Mesenchymal stem cell (in vitro differentiated cells and primary cell): ENCODE results near the gene KRTAP3-2.

Experiments
- DNase-seq: peaks from one replicate; pipeline ENCODE4 v3.0.0-alpha.2; 2013
- H2AFZ ChIP-seq: one replicate; pipeline ENCODE4 v1.6.1; 2013; ENCODE audit warnings: low read depth, mild to moderate bottlenecking, control low read depth, inconsistent platforms, low read length, moderate library complexity
- H2AK5ac ChIP-seq: 2 replicates; pipeline ENCODE4 v1.6.1; 2013; ENCODE audit warnings: low read length, moderate library complexity, mild to moderate bottlenecking, inconsistent platforms; ENCODE audit not compliant: severe bottlenecking
- H2BK120ac ChIP-seq: one replicate; pipeline ENCODE4 v1.6.1; 2013; ENCODE audit warnings: low read depth, mild to moderate bottlenecking, inconsistent platforms, low read length, moderate library complexity
- H2BK12ac ChIP-seq, 2 experiments: one replicate each; pipeline ENCODE4 v1.6.1; 2013; ENCODE audit warnings: inconsistent platforms in 2 of 2, low read length in 2 of 2, mild to moderate bottlenecking in 2 of 2, moderate library complexity in 2 of 2, control low read depth in 1 of 2
- H2BK15ac ChIP-seq: one replicate; pipeline ENCODE4 v1.6.1; 2013; ENCODE audit warnings: mild to moderate bottlenecking, low read depth, inconsistent platforms; ENCODE audit not compliant: poor library complexity, severe bottlenecking
- H2BK5ac ChIP-seq: 2 replicates; pipeline ENCODE4 v1.6.1; 2013; ENCODE audit warnings: low read depth, mild to moderate bottlenecking, low read length, control low read depth, inconsistent platforms; ENCODE audit not compliant: poor library complexity, severe bottlenecking
- H3K14ac ChIP-seq, 2 experiments: one replicate each; pipeline ENCODE4 v1.6.1; 2013; ENCODE audit warnings: inconsistent platforms in 2 of 2, low read length in 2 of 2, control low read depth in 1 of 2, mild to moderate bottlenecking in 1 of 2, moderate library complexity in 1 of 2
- H3K18ac ChIP-seq, 2 experiments: one replicate each; pipeline ENCODE4 v1.6.1; 2013; ENCODE audit warnings: inconsistent platforms in 2 of 2, low read length in 2 of 2, control low read depth in 1 of 2, low read depth in 1 of 2, mild to moderate bottlenecking in 1 of 2
- H3K23ac ChIP-seq, 2 experiments: one replicate each; pipeline ENCODE4 v1.6.1; 2013; ENCODE audit warnings: inconsistent platforms in 2 of 2, low read length in 2 of 2, mild to moderate bottlenecking in 2 of 2, moderate library complexity in 2 of 2, control low read depth in 1 of 2
- H3K27ac ChIP-seq: 2 replicates; pipeline ENCODE4 v1.5.1; 2013; ENCODE audit warnings: mild to moderate bottlenecking, moderate library complexity, low read length, control low read depth, inconsistent platforms; ENCODE audit not compliant: poor library complexity, severe bottlenecking
- H3K27me3 ChIP-seq, 2 experiments: 2 replicates each; pipeline versions ENCODE4 v1.6.1 to v1.7.0; 2013; ENCODE audit warnings: low read length in 2 of 2, mild to moderate bottlenecking in 2 of 2, moderate library complexity in 2 of 2, control low read depth in 1 of 2, inconsistent platforms in 1 of 2; ENCODE audit not compliant: control insufficient read depth in 1 of 2, insufficient read depth in 1 of 2
- H3K36me3 ChIP-seq, 2 experiments: 2 replicates each; pipeline versions ENCODE4 v1.6.1 to v1.7.0; 2013; ENCODE audit warnings: low read length in 2 of 2, control low read depth in 1 of 2, inconsistent platforms in 1 of 2, low read depth in 1 of 2, mild to moderate bottlenecking in 1 of 2; ENCODE audit not compliant: insufficient read depth in 2 of 2, control insufficient read depth in 1 of 2
- H3K4ac ChIP-seq, 2 experiments: one replicate each; pipeline ENCODE4 v1.6.1; 2013; ENCODE audit warnings: inconsistent platforms in 2 of 2, low read length in 2 of 2, mild to moderate bottlenecking in 2 of 2, moderate library complexity in 2 of 2, control low read depth in 1 of 2, low read depth in 1 of 2
- H3K4me1 ChIP-seq: 2 replicates; pipeline ENCODE4 v1.6.1; 2013; ENCODE audit warnings: low read depth, low read length, control low read depth; ENCODE audit not compliant: control insufficient read depth, insufficient read depth
- H3K4me2 ChIP-seq: 2 replicates; pipeline ENCODE4 v1.6.1; 2013; ENCODE audit warnings: low read length, mild to moderate bottlenecking, inconsistent platforms; ENCODE audit not compliant: poor library complexity, severe bottlenecking
- H3K4me3 ChIP-seq, 2 experiments: 2 replicates each; pipeline versions ENCODE4 v1.5.1 to v1.7.0; 2013; ENCODE audit warnings: low read length in 2 of 2, mild to moderate bottlenecking in 2 of 2, control low read depth in 1 of 2, low read depth in 1 of 2; ENCODE audit not compliant: insufficient read depth in 1 of 2
- H3K79me1 ChIP-seq: replicated peaks from 2 replicates; pipeline ENCODE4 v1.6.1; 2013; ENCODE audit warnings: mild to moderate bottlenecking, control low read depth, low read length, inconsistent platforms; ENCODE audit not compliant: poor library complexity, severe bottlenecking
- H3K9ac ChIP-seq: 2 replicates; pipeline ENCODE4 v1.7.0; 2013; ENCODE audit warnings: mild to moderate bottlenecking, low read length, moderate library complexity
- H3K9me3 ChIP-seq: 2 replicates; pipeline ENCODE4 v1.7.0; 2013; ENCODE audit warnings: mild to moderate bottlenecking, low read length; ENCODE audit not compliant: control insufficient read depth
- H4K8ac ChIP-seq: one replicate; pipeline ENCODE4 v1.6.1; 2013; ENCODE audit warnings: inconsistent platforms, mild to moderate bottlenecking, low read length, moderate library complexity
- H4K91ac ChIP-seq: one replicate; pipeline ENCODE4 v1.6.1; 2013; ENCODE audit warnings: mild to moderate bottlenecking, low read length, inconsistent platforms
- WGBS: methylation state at CpG from one replicate; pipeline ENCODE4 v1.1.7; 2013; ENCODE audit warnings: mixed read lengths; 5-methylcytosine and 5-hydroxymethylcytosine counted together

KRTAP3-2 gene

DNA sequence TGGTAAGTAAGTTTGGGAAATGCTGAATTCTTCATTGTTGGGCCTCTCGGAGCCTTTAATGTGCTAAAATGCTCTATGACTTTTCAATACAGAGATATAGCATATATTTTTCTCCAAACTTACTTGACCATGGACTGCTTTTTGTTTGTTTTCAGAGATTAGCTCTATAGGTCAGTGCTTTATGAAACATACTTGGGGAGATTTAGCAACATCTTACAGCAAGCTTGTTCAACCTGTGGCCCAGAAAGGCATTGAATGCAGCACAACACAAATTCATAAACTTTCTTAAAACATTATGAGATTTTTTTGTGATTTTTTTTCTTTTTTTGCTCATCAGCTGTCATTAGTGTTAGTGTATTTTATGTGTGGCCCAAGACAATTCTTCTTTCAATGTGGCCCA lies 10.2 kb upstream of the KRTAP3-2 start:
- Histone ChIP-seq H2AFZ (no peak overlapping the region), H3K18ac (no peak overlapping the region), H2BK15ac (no peak overlapping the region), H4K8ac (no peak overlapping the region), H2AK5ac (no peak overlapping the region), H2BK5ac (no peak overlapping the region), H3K27ac (no peak overlapping the region), H3K79me1 (no peaks in the 10 kb centered on the region), H3K4me2 (no peak overlapping the region), H3K9ac (no peak overlapping the region), H2BK120ac (no peak overlapping the region), H3K14ac (no peak overlapping the region), H3K36me3 (no peaks in the 10 kb centered on the region), H3K4me3 (no peak overlapping the region), H3K27me3 (no peaks in the 10 kb centered on the region), H2BK12ac (no peak overlapping the region), H3K9me3 (no peaks in the 10 kb centered on the region), H3K4me1 (no peaks in the 10 kb centered on the region), H3K23ac (no peak overlapping the region), H3K4ac (no peak overlapping the region), H4K91ac (no peak overlapping the region)
- DNase-seq = no peak
- no CpG with 5 or more reads among the region's 1 CpG for WGBS

GRCh38 chr17:41009301-41009760 lies 9.6 kb upstream of the KRTAP3-2 start:
- H2AK5ac ChIP-seq = no peak overlapping the region
- no peaks in the 10 kb centered on the region for H3K27me3 ChIP-seq
- 50% methylated on average over 1 of the region's 4 CpGs for whole genome bisulfite sequencing

DNA sequence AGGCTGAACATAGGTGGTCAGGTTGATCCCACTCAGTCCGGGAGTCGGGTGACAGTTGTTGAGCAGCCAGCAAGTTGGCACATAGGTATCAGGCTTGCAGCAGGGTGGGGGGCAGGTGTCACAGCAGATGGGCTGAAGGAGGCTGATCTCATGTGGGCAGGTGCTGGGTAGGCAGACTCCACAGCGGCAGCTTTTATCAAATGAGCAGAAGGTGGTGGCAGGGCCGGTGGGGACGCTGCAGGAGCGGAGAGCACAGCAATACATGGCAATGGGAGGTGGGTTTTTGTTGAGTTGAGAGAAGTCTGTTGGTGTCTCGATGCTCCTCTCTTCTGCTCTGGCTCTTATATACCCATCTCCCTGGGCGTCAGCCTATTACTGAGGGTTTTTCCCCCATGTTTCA lies 9.1 kb upstream of the KRTAP3-2 start, which contains the start of gene KRTAP3-1:
Gene KRTAP3-1, minus strand, starts transcription at position 318 of the 400 bp plus-strand sequence. Its CDS starts 54 bp downstream, at position 264.
- Histone ChIP-seq H2AFZ (no peak within 1 kb of the TSS), H3K4me2 (no peak within 1 kb of the TSS), H3K23ac (no peak within 1 kb of the TSS), H3K4me3 (no peak within 1 kb of the TSS), H3K14ac (no peak within 1 kb of the TSS), H3K4me1 (no peaks in the 10 kb centered on the region), H2BK12ac (no peak within 1 kb of the TSS), H4K8ac (no peak within 1 kb of the TSS), H4K91ac (no peak within 1 kb of the TSS), H2BK120ac (no peak within 1 kb of the TSS), H2BK15ac (no peak within 1 kb of the TSS), H3K36me3 (no peaks in the 10 kb centered on the region), H2AK5ac (no peak within 1 kb of the TSS), H3K4ac (no peak within 1 kb of the TSS), H3K79me1 (no peaks in the 10 kb centered on the region), H3K18ac (no peak within 1 kb of the TSS), H3K27ac (no peak within 1 kb of the TSS), H3K9ac (no peak within 1 kb of the TSS), H2BK5ac (no peak within 1 kb of the TSS), H3K9me3 (no peaks in the 10 kb centered on the region), H3K27me3 (no peaks in the 10 kb centered on the region)
- DNase-seq = no peak
- WGBS = 82% methylated on average over 6 of the region's 8 CpGs

More at GRCh38 chr17:41009301-41009760, 9.6 kb upstream of the KRTAP3-2 start:
- H2BK12ac ChIP-seq = no peak overlapping the region
- no peak overlapping the region for H2BK120ac ChIP-seq
- no peak overlapping the region for H2AFZ ChIP-seq
- H2BK15ac ChIP-seq = no peak overlapping the region
- H4K8ac ChIP-seq = no peak overlapping the region
- H3K36me3 ChIP-seq = no peaks in the 10 kb centered on the region
- H2BK5ac ChIP-seq = no peak overlapping the region
- no peak overlapping the region for H3K18ac ChIP-seq
- no peak overlapping the region for H3K14ac ChIP-seq
- no peak overlapping the region for H3K4ac ChIP-seq
- no peak overlapping the region for H3K4me3 ChIP-seq
- no peak overlapping the region for H3K23ac ChIP-seq
- H4K91ac ChIP-seq = no peak overlapping the region
- H3K79me1 ChIP-seq = no peaks in the 10 kb centered on the region
- H3K4me2 ChIP-seq = no peak overlapping the region
- H3K9ac ChIP-seq = no peak overlapping the region
- H3K9me3 ChIP-seq = no peaks in the 10 kb centered on the region
- DNase-seq = no peak
- H3K27ac ChIP-seq = no peak overlapping the region
- no peaks in the 10 kb centered on the region for H3K4me1 ChIP-seq

GRCh38 chr17:41004397-41004796 lies 4.7 kb upstream of the KRTAP3-2 start:
- 80% methylated on average over 3 of the region's 3 CpGs for WGBS
- Histone ChIP-seq H2AK5ac (no peak overlapping the region), H2BK12ac (no peak overlapping the region)

More at GRCh38 chr17:41004397-41004796, 4.7 kb upstream of the KRTAP3-2 start:
- H3K27me3 ChIP-seq = no peaks in the 10 kb centered on the region
- no peak overlapping the region for H3K4me2 ChIP-seq
- no peaks in the 10 kb centered on the region for H3K36me3 ChIP-seq
- no peak overlapping the region for H3K18ac ChIP-seq
- no peak overlapping the region for H4K91ac ChIP-seq
- no peak overlapping the region for H2BK120ac ChIP-seq
- H3K14ac ChIP-seq = peak overlapping the region in 1 of 2 experiments; percentile 6
- H3K79me1 ChIP-seq = no peaks in the 10 kb centered on the region
- no peak overlapping the region for H3K23ac ChIP-seq
- H2BK5ac ChIP-seq = no peak overlapping the region
- no peak overlapping the region for H2AFZ ChIP-seq
- H2BK15ac ChIP-seq = no peak overlapping the region
- H4K8ac ChIP-seq = no peak overlapping the region
- no peak overlapping the region for H3K4me3 ChIP-seq
- DNase-seq = no peak
- no peaks in the 10 kb centered on the region for H3K9me3 ChIP-seq
- no peak overlapping the region for H3K27ac ChIP-seq
- H3K9ac ChIP-seq = no peak overlapping the region
- H3K4me1 ChIP-seq = no peaks in the 10 kb centered on the region
- no peak overlapping the region for H3K4ac ChIP-seq
